ENCODE data around the gene ADH1C. TPM values are rescaled to one million over a fixed set of nuclear protein-coding genes. Genes with fewer than 3 reads are reported as not detected.

Gene ADH1C
- total RNA-seq, 1 experiment from 2014 or later = not detected

DNA sequence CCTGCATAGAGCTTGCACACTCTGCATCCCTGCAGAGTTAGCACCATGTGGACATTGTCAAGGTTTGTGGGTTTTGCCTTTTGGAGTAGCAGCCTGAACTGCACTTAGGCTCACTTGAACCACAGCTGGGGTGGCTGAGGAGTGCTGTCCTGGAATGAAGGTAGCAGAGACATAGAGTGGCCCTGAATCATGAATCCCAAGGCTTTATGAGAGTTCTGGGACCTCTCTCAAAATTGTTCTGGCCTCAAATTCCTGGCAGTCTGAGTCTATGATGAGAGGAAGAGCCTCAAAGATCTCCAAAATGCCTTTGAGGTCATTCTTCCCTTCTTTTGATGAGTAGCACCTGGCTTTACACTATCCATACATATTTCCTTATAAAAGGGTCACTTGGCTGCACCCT lies 37.1 kb upstream of the ADH1C start:
- Histone ChIP-seq H3K4ac (ENCODE audit: low read depth, low read length) (no peak overlapping the region), H2BK120ac (ENCODE audit: low read depth, low read length, poor library complexity, severe bottlenecking) (no peak overlapping the region), H2BK20ac (ENCODE audit: low read depth, low read length, poor library complexity, severe bottlenecking) (no peak overlapping the region), H3K18ac (ENCODE audit: insufficient read length, low read depth, low read length) (no peak overlapping the region), H2AFZ (ENCODE audit: low read length) (no peak overlapping the region), H3K56ac (ENCODE audit: insufficient read length, low read depth, low read length) (no peak overlapping the region), H3K79me1 (ENCODE audit: insufficient read depth, low read depth, low read length, poor library complexity, severe bottlenecking) (no peaks in the 10 kb centered on the region), H4K5ac (ENCODE audit: insufficient read length, low read depth, low read length) (no peak overlapping the region), H2BK5ac (ENCODE audit: insufficient read length, low read length) (no peak overlapping the region), H3K9me3 (ENCODE audit: control insufficient read depth, low read depth, low read length) (peaks cover 8% of the 10 kb centered on the region), H3K27ac (ENCODE audit: insufficient read length, low read depth, low read length) (no peak overlapping the region), H3K4me1 (ENCODE audit: insufficient read depth, low read length) (no peaks in the 10 kb centered on the region), H3K9ac (ENCODE audit: extremely low read depth, insufficient read length, low read length) (no peak overlapping the region), H4K91ac (ENCODE audit: insufficient read length, low read depth, low read length) (no peak overlapping the region), H2AK5ac (ENCODE audit: insufficient read length, low read length) (no peak overlapping the region), H3K23me2 (ENCODE audit: insufficient read length, low read depth, low read length, poor library complexity, severe bottlenecking) (no peaks in the 10 kb centered on the region), H3K27me3 (ENCODE audit: insufficient read depth, low read length) (no peaks in the 10 kb centered on the region), H2BK12ac (ENCODE audit: insufficient read length, low read depth, low read length) (no peak overlapping the region), H3K14ac (ENCODE audit: insufficient read depth, low read length) (no peak overlapping the region), H3K23ac (ENCODE audit: insufficient read length, low read depth, low read length) (no peak overlapping the region), H3K79me2 (ENCODE audit: insufficient read depth, low read length) (no peaks in the 10 kb centered on the region), H3T11ph (ENCODE audit: low read length) (no peak overlapping the region), H2BK15ac (ENCODE audit: low read depth, low read length) (no peak overlapping the region), H3K4me2 (ENCODE audit: insufficient read depth, insufficient read length, low read length) (no peak overlapping the region), H4K8ac (replicated peaks; ENCODE audit: insufficient read length, low read depth, low read length) (no peak overlapping the region), H4K20me1 (ENCODE audit: control insufficient read depth, insufficient read depth, insufficient read length) (no peaks in the 10 kb centered on the region)
- H3K27me3 Mint-ChIP-seq (ENCODE audit: low read depth) = no peaks in the 10 kb centered on the region
- H3K36me3 Mint-ChIP-seq (ENCODE audit: insufficient read depth in 1 of 3, low read depth in 3 of 3) = no peaks in the 10 kb centered on the region; a peak in 2 of 7 replicates
- no peak overlapping the region for H3K4me3 Mint-ChIP-seq
- no peaks in the 10 kb centered on the region for H3K4me1 Mint-ChIP-seq
- peaks cover 4 to 20% of the 10 kb centered on the region in 2 experiments; a peak in 4 of 5 replicates for H3K9me3 Mint-ChIP-seq
- no peak for DNase-seq
- H3K27ac Mint-ChIP-seq = no peak overlapping the region
- TF ChIP-seq, protein P1, sequence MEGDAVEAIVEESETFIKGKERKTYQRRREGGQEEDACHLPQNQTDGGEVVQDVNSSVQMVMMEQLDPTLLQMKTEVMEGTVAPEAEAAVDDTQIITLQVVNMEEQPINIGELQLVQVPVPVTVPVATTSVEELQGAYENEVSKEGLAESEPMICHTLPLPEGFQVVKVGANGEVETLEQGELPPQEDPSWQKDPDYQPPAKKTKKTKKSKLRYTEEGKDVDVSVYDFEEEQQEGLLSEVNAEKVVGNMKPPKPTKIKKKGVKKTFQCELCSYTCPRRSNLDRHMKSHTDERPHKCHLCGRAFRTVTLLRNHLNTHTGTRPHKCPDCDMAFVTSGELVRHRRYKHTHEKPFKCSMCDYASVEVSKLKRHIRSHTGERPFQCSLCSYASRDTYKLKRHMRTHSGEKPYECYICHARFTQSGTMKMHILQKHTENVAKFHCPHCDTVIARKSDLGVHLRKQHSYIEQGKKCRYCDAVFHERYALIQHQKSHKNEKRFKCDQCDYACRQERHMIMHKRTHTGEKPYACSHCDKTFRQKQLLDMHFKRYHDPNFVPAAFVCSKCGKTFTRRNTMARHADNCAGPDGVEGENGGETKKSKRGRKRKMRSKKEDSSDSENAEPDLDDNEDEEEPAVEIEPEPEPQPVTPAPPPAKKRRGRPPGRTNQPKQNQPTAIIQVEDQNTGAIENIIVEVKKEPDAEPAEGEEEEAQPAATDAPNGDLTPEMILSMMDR (conservative IDR thresholded peaks at IDR 0.05) = no peak
